SH-SY5Y (cell line): Measurements from ENCODE around the gene GALK2.

Experiments
- GATA2 ChIP-seq: IDR thresholded peaks from 2 replicates; pipeline ENCODE4 v1.6.1; 2011; ENCODE audit warnings: mild to moderate bottlenecking, low read depth, low read length
- GATA3 ChIP-seq: IDR thresholded peaks from 2 replicates; pipeline ENCODE4 v1.6.1; 2011; ENCODE audit warnings: low read depth, mild to moderate bottlenecking, low read length, moderate library complexity

- no peak for TF ChIP-seq GATA3
- no peak for TF ChIP-seq GATA2
Measured at GRCh38 chr15:49306551-49306950, 136.5 kb downstream of the GALK2 start.
